ENCODE data around the gene GUK1. TPM values are rescaled to one million over a fixed set of nuclear protein-coding genes. Genes with fewer than 3 reads are reported as not detected.

The GUK1 gene
- total and polyA plus RNA-seq, 2 of the 8 experiments (the other 6 are each of a cell fraction or from before 2014, with no cell fraction given), result 68.5 to 183 TPM

GRCh38 chr1:228123505-228123904, 16.6 kb upstream of the GUK1 start (continued):
- TF ChIP-seq CHD7 (IDR thresholded peaks at IDR 0.05; ENCODE audit: insufficient replicate concordance, low read length) (no peak), HDAC6 (IDR thresholded peaks at IDR 0.05; ENCODE audit: low read depth, low read length) (no peak), RNF2 (IDR thresholded peaks at IDR 0.05; ENCODE audit: borderline replicate concordance, low read depth, low read length, missing control alignments, poor library complexity, severe bottlenecking) (no peak), CEBPB (IDR thresholded peaks at IDR 0.05; ENCODE audit: low read depth, low read length) (no peak), KDM1A (IDR thresholded peaks at IDR 0.05; ENCODE audit: borderline replicate concordance, low read length) (no peak), USF2 (IDR thresholded peaks at IDR 0.05; ENCODE audit: low read length) (no peak)
